NCI-H1048 (cell line): Measurements from ENCODE around the gene CNMD.
"Not testable (repeated sequence)": the region's sequence is repeated elsewhere in the genome, so short reads cannot be mapped to it uniquely, and the experiment has no call there.

Experiments
- DNase-seq: peaks from one replicate; lab custom pipeline; 2025; lab: John Stamatoyannopoulos, UW

The CNMD gene

GRCh38 chr13:52686376-52686775 lies 53.2 kb downstream of the CNMD start:
- DNase-seq, result no peak

GRCh38 chr13:52685806-52686205 lies 53.8 kb downstream of the CNMD start:
- DNase-seq, result not testable (repeated sequence)

- DNase-seq, result no peak
Measured at GRCh38 chr13:52677823-52678222, 61.8 kb downstream of the CNMD start.

- no peak for DNase-seq
Measured at GRCh38 chr13:52673465-52673864, 66.2 kb downstream of the CNMD start.

- DNase-seq, result no peak
Measured at GRCh38 chr13:52670726-52671125, 68.9 kb downstream of the CNMD start.

- no peak for DNase-seq
Measured at GRCh38 chr13:52669677-52670076, 69.9 kb downstream of the CNMD start.

- DNase-seq, result no peak
Measured at GRCh38 chr13:52665325-52665724, 74.3 kb downstream of the CNMD start.

GRCh38 chr13:52664272-52664671 lies 75.3 kb downstream of the CNMD start:
- no peak for DNase-seq

GRCh38 chr13:52659340-52659739 lies 80.3 kb downstream of the CNMD start:
- no peak for DNase-seq
